GM12878 (cell line): ENCODE measurements around the gene DOCK2. TPM values are rescaled to one million over a fixed set of nuclear protein-coding genes. Genes with fewer than 3 reads are reported as not detected.

Experiments used
- ATAC-seq: fragments of 200-7000 bp; cut with Tn5 transposase; 3 replicates; pipeline ENCODE4 v1.9.1; 2020; ENCODE audit warnings: mild to moderate bottlenecking, moderate library complexity
- BruUV-seq: library from RNA; stranded (reverse); fragments of 400-500 nt; replicated peaks from 2 replicates; lab custom pipeline; 2021; lab: Mats Ljungman, UMichigan
- CTCF ChIA-PET: fragments of 300-600 bp; sonication (Branson Sonifier 250); formaldehyde crosslinking; extraction: SDS; loops from one replicate; lab custom pipeline; 2021; ENCODE audit warnings: inconsistent platforms; lab: Yijun Ruan, JAX
- POLR2A ChIA-PET: fragments of 350-600 bp; formaldehyde crosslinking; extraction: SDS; loops from one replicate; lab custom pipeline; 2021; ENCODE audit warnings: inconsistent platforms; lab: Charles Lee
- RAD21 ChIA-PET: fragments of 300-600 bp; sonication (Branson Sonifier 250); formaldehyde crosslinking; loops from one replicate; lab custom pipeline; 2023; ENCODE audit warnings: antibody characterized with exemption; ENCODE audit not compliant: unreplicated experiment; lab: Charles Lee
- SMC1A ChIA-PET: fragments of 300-600 bp; sonication (Branson Sonifier 250); formaldehyde crosslinking; loops from one replicate; lab custom pipeline; 2023; ENCODE audit not compliant: unreplicated experiment, uncharacterized antibody; lab: Charles Lee
- DNase-seq: peaks from one replicate; pipeline ENCODE4 v3.0.0-alpha.2; 2011; ENCODE audit warnings: low read depth, low spot score
- FAIRE-seq: peaks from 3 replicates; lab custom pipeline; 2011; peaks lifted over from hg19 to GRCh38; lab: Jason Lieb, UNC
- H2AFZ ChIP-seq: 2 replicates; pipeline ENCODE4 v1.6.0; 2011; ENCODE audit warnings: low read depth, low read length, control low read depth; ENCODE audit not compliant: control insufficient read depth
- H3K27ac ChIP-seq: 2 replicates; pipeline ENCODE4 v1.5.1; 2011; ENCODE audit warnings: control low read depth; ENCODE audit not compliant: control insufficient read depth, insufficient read depth
- H3K27me3 ChIP-seq, 2 experiments: replicated peaks in 1 of 2; 2 replicates each; pipeline versions ENCODE4 v1.6.0 to v1.6.1; 2011; ENCODE audit warnings: low read length in 1 of 2; ENCODE audit not compliant: control insufficient read depth in 2 of 2, insufficient read depth in 2 of 2
- H3K36me3 ChIP-seq, 2 experiments: 2 replicates each; pipeline ENCODE4 v1.5.1; 2011; ENCODE audit warnings: low read length in 1 of 2; ENCODE audit not compliant: control insufficient read depth in 2 of 2, insufficient read depth in 2 of 2
- H3K4me1 ChIP-seq: 2 replicates; pipeline ENCODE4 v1.6.1; 2011; ENCODE audit warnings: mild to moderate bottlenecking, low read length, moderate library complexity, mixed read lengths; ENCODE audit not compliant: control insufficient read depth, insufficient read depth
- H3K4me2 ChIP-seq: 2 replicates; pipeline ENCODE4 v1.6.0; 2011; ENCODE audit warnings: control low read depth; ENCODE audit not compliant: control insufficient read depth, insufficient read depth
- H3K4me3 ChIP-seq: fragments of 200-600 bp; sonication (generic); 2 replicates; pipeline ENCODE4 v1.5.1; 2016
- H3K79me2 ChIP-seq: 2 replicates; pipeline ENCODE4 v1.6.0; 2011; ENCODE audit warnings: low read length; ENCODE audit not compliant: control insufficient read depth, insufficient read depth
- H3K9ac ChIP-seq: 2 replicates; pipeline ENCODE4 v1.8.0; 2011; ENCODE audit warnings: low read length, control low read depth, mixed read lengths; ENCODE audit not compliant: control insufficient read depth, insufficient read depth
- H3K9me3 ChIP-seq: replicated peaks from 3 replicates; pipeline ENCODE4 v1.5.1; 2011; ENCODE audit warnings: mild to moderate bottlenecking, low read length; ENCODE audit not compliant: control insufficient read depth, insufficient read depth
- H4K20me1 ChIP-seq: 2 replicates; pipeline ENCODE4 v1.6.0; 2011; ENCODE audit not compliant: control insufficient read depth, insufficient read depth
- FOS ChIP-seq: IDR thresholded peaks from 3 replicates; pipeline ENCODE4 v1.6.1; 2011; ENCODE audit warnings: borderline replicate concordance; ENCODE audit not compliant: insufficient read length; ENCODE audit errors: extremely low read depth
- FOXM1 ChIP-seq: IDR thresholded peaks from 2 replicates; pipeline ENCODE4 v1.6.1; 2012; ENCODE audit warnings: low read depth, mild to moderate bottlenecking, inconsistent platforms, low read length, moderate library complexity
- HCFC1 ChIP-seq: fragments of 150-350 bp; IDR thresholded peaks from 2 replicates; pipeline ENCODE4 v1.6.1; 2014; ENCODE audit warnings: low read length
- HDAC6 ChIP-seq: fragments of 200-600 bp; sonication (generic); IDR thresholded peaks from one replicate; pipeline ENCODE4 v1.8.0; 2017; ENCODE audit warnings: antibody characterized with exemption; ENCODE audit not compliant: unreplicated experiment
- JUND ChIP-seq: IDR thresholded peaks from 2 replicates; pipeline ENCODE4 v1.6.1; 2012; ENCODE audit warnings: low read depth, mild to moderate bottlenecking, low read length, improper control_type of control experiment, moderate library complexity
- PML ChIP-seq: IDR thresholded peaks from 2 replicates; pipeline ENCODE4 v1.6.1; 2012; ENCODE audit warnings: low read length, inconsistent platforms
- RCOR1 ChIP-seq: conservative IDR thresholded peaks from 2 replicates; pipeline ENCODE4 v1.6.1; 2012; ENCODE audit warnings: low read depth, low read length, improper control_type of control experiment
- SMAD5 ChIP-seq: IDR thresholded peaks from 2 replicates; pipeline ENCODE4 v1.6.1; 2016; ENCODE audit warnings: antibody characterized with exemption, low read depth
- SMARCA5 ChIP-seq: fragments of 450-650 bp; IDR thresholded peaks from 2 replicates; pipeline ENCODE4 v1.6.1; 2017; ENCODE audit warnings: mild to moderate bottlenecking
- SMC3 ChIP-seq: IDR thresholded peaks from 2 replicates; pipeline ENCODE4 v1.6.1; 2011; ENCODE audit warnings: low read length, improper control_type of control experiment, borderline replicate concordance
- SPI1 ChIP-seq: IDR thresholded peaks from 2 replicates; pipeline ENCODE4 v1.6.1; 2011; ENCODE audit warnings: low read depth, mild to moderate bottlenecking, low read length, moderate library complexity, borderline replicate concordance; ENCODE audit not compliant: insufficient read depth
- TAF1 ChIP-seq: IDR thresholded peaks from 2 replicates; pipeline ENCODE4 v1.6.1; 2011; ENCODE audit warnings: mild to moderate bottlenecking, low read depth, low read length, borderline replicate concordance
- YY1 ChIP-seq: IDR thresholded peaks from 2 replicates; pipeline ENCODE4 v1.6.1; 2011; ENCODE audit warnings: low read depth, mild to moderate bottlenecking, low read length
- WGBS: methylation state at CpG from one replicate; pipeline ENCODE4 v1.1.6; 2016; ENCODE audit warnings: low lambda C conversion rate; ENCODE audit not compliant: insufficient replicate concordance, insufficient coverage; ENCODE audit errors: missing lambda C conversion rate; 5-methylcytosine and 5-hydroxymethylcytosine counted together
- in situ Hi-C: fragments of 300-500 bp; cut with MboI; formaldehyde crosslinking; loops from 9 replicates; pipeline ENCODE4 v1.14.3; 2018; ENCODE audit warnings: mixed read lengths
- intact Hi-C: fragments of 100-400 bp; cut with micrococcal nuclease; formaldehyde crosslinking; loops from one replicate; pipeline ENCODE4 v1.14.2; 2022; ENCODE audit not compliant: unreplicated experiment
- polyA plus RNA-seq, 11 experiments: library from polyadenylated mRNA; depleted of rRNA in 4 of 11; unstranded in 6 of 11; stranded (reverse) in 5 of 11; fragments of >200 nt; fragmentation: Nextera tagmentation in 4 of 11; fragmentation: Illumina TruSeq in 1 of 11; extraction: Ambion mirVana in 4 of 11; extraction: Trizol in 1 of 11; gene quantifications; 1 replicate in 1 of 11; 2 replicates in 10 of 11; pipeline versions ENCODE4 v1.2.1 to v1.2.3, GENCODE V29; 2011 to 2016; ENCODE audit warnings: inconsistent platforms in 2 of 11, missing spikeins in 2 of 11, low read depth in 1 of 11
- total RNA-seq, 4 experiments: library from RNA; depleted of rRNA in 3 of 4; stranded (reverse); fragments of >200 nt in 3 of 4; fragmentation: Illumina TruSeq in 1 of 4; extraction: Trizol in 1 of 4; gene quantifications; 2 replicates each; pipeline versions ENCODE4 v1.2.1 to v1.2.3, GENCODE V29; 2013 to 2021
- TF ChIP-seq, protein P1 (sequence below): fragments of 450-650 bp; conservative IDR thresholded peaks from 2 replicates; pipeline ENCODE4 v1.6.1; 2017; ENCODE audit warnings: mild to moderate bottlenecking, moderate library complexity

The DOCK2 gene
- total and polyA plus RNA-seq, 10 of the 15 experiments (the other 5 are each of a cell fraction or from before 2014, with no cell fraction given) = 34.2 to 192 (median 118) TPM

GRCh38 chr5:169706071-169706470 lies 69.0 kb downstream of the DOCK2 start:
- in situ Hi-C loops = no loop called here
- POLR2A ChIA-PET = interaction anchor here (1.0 to 1.5 kb wide), 4 partner anchors 9 to 100 kb away, joined by 3 to 8 read pairs (median 4); no protein-coding TSS in a partner anchor
- Histone ChIP-seq H3K79me2 (peaks cover 3% of the 10 kb centered on the region; the same call in 1 of the 2 replicates), H3K4me2 (no peak overlapping the region), H3K27me3 (no peaks in the 10 kb centered on the region), H3K36me3 (peaks cover 23 to 48% of the 10 kb centered on the region in 2 experiments), H2AFZ (no peak overlapping the region), H3K4me1 (peaks cover 51% of the 10 kb centered on the region), H3K9ac (no peak overlapping the region), H4K20me1 (no peaks in the 10 kb centered on the region), H3K27ac (peak overlapping the region; percentile 60), H3K9me3 (no peaks in the 10 kb centered on the region), H3K4me3 (no peak overlapping the region)
- no TSS peak for BruUV-seq
- intact Hi-C loops = loop anchor here (10.0 kb wide), 2 partner anchors 199 to 369 kb away; no protein-coding TSS in a partner anchor
- DNase-seq (no peak), FAIRE-seq (no peak), ATAC-seq (no peak)
- SMC1A ChIA-PET = interaction anchor here (0.7 to 9.0 kb wide), 16 partner anchors 9 to 274 kb away, joined by 3 to 123 read pairs (median 6); partner anchors contain the start of gene INSYN2B
- no peak for TF ChIP-seq YY1
- TF ChIP-seq, protein P1, sequence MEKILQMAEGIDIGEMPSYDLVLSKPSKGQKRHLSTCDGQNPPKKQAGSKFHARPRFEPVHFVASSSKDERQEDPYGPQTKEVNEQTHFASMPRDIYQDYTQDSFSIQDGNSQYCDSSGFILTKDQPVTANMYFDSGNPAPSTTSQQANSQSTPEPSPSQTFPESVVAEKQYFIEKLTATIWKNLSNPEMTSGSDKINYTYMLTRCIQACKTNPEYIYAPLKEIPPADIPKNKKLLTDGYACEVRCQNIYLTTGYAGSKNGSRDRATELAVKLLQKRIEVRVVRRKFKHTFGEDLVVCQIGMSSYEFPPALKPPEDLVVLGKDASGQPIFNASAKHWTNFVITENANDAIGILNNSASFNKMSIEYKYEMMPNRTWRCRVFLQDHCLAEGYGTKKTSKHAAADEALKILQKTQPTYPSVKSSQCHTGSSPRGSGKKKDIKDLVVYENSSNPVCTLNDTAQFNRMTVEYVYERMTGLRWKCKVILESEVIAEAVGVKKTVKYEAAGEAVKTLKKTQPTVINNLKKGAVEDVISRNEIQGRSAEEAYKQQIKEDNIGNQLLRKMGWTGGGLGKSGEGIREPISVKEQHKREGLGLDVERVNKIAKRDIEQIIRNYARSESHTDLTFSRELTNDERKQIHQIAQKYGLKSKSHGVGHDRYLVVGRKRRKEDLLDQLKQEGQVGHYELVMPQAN = no peak
- TF ChIP-seq TAF1 = no peak
- no peak for TF ChIP-seq SMARCA5
- no peak for TF ChIP-seq HDAC6
- no peak for TF ChIP-seq JUND
- TF ChIP-seq PML = 0 out of 2 replicates have a peak, but pooled peaks have one; percentile 25
- TF ChIP-seq SMAD5 = no peak
- no peak for TF ChIP-seq HCFC1
- TF ChIP-seq FOS = no peak
- no peak for TF ChIP-seq SMC3
- TF ChIP-seq FOXM1 = 0 out of 2 replicates have a peak, but pooled peaks have one; percentile 2
- TF ChIP-seq RCOR1 = no peak
- TF ChIP-seq SPI1 = no peak
- CTCF ChIA-PET = interaction anchor here (0.7 to 3.1 kb wide), 6 partner anchors 12 to 274 kb away, joined by 3 to 20 read pairs (median 4); partner anchors contain the start of gene INSYN2B
- RAD21 ChIA-PET = interaction anchor here (0.8 to 4.2 kb wide), 13 partner anchors 10 to 274 kb away, joined by 3 to 33 read pairs (median 4); partner anchors contain the start of gene INSYN2B
- 0% methylated on average over 1 of the region's 1 CpG for WGBS
